Measurements from ENCODE around the gene SEMA6B.
A peak's percentile ranks its signal among the peaks of the same experiment; 100 is the strongest.
"Not testable (repeated sequence)": the region's sequence is repeated elsewhere in the genome, so short reads cannot be mapped to it uniquely, and the experiment has no call there.

Gene SEMA6B

DNA sequence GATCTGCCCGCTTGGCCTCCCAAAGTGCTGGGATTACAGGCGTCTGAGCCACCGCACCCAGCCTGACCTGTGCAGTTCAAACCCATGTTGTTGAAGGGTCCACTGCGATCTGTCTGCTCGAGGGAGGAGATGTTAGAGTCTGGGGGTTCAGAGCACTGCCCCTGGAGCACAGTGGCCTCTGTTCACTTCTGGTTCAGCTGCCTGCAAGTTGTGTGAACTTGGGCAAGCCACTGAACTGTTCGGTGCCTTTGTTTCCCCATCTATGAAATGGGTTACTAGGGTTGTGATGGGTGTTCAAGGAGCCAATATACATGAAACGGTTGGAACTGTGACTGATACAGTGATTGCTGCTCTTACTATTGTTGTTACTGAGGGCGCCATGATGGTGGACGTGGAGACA is 26.1 kb downstream of the SEMA6B start:
- DNase-seq (ENCODE audit: extremely low read depth in 1 of 2, low read depth in 1 of 2) = no peak

DNA sequence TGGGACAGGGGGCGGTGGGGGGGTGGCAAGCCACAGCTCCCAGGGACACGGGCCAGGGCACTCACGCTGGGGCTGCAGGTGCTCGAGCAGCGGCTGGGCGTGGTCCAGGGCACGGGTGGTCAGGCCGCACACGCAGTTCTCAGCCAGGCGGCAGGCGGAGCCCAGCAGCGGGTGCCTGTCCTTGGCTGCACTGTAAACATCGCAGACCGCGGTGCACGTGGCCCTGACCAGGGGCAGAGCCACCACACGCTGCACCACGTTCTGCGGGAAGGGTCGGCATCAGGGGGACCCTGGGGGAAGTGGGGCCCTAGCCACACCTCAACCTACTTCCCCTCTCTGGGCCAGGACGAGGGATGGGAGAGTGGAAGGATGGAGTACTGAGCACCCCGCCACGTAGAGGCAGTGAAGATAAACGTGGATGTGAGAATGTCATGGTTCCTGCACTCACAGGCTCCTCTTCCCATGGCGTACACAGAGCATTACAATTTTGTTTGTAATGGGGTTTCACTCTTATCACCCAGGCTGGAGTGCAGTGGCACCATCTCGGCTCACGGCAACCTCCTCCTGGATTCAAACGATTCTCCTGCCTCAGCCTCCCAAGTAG is 27.8 kb downstream of the SEMA6B start:
- no peak for DNase-seq (ENCODE audit: extremely low read depth in 1 of 2, low read depth in 1 of 2)

DNA sequence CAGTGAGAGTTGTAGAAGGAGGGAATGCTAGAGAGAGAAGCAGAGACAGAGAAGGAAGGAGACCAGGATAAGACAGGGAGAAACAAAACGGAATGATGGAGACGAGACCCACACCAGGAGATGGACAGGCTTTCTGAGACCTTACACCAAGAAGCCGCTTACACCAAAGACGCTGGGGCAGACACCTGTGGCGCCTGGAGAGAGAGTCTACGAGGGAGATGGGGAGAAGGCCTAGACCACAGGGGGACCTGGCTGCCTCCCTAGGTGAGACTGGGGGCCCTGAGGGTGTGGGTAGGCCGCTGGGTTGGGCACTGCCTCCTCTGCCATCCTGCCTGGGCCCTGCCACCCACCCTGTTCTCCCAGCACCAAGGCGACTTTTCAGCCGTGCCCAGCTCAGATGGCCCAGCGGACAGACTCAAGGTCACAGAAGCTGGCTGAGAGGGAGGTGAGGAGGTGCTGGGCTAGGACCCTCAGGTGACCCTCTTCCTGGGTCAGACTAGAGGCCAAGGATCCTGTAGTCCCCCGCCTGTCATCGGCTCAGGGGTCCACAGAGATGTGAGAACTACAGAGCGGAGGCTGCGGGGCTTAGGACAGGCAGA is 29.5 kb downstream of the SEMA6B start:
- no peak for DNase-seq (ENCODE audit: extremely low read depth in 1 of 2, low read depth in 1 of 2)

DNA sequence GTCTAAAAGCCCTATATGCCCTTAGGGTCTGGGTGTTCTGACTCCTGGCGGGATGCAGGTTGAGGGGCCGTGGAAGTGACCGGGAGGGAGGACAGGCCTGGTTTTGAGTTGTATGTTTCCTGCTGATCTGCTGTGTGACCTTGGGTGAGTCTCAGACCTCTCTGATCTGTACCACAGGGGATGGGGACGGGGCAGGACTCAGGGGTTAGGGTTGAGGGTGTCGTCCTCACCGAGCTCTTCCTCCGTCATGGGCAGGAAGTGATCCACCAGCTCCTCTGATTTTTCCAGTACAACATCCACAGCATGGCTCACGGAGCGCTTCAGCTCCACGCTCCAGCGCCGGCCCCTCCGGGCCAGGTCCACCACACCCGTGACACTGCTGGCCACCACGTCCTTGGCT is 30.6 kb downstream of the SEMA6B start:
- DNase-seq (ENCODE audit: extremely low read depth in 1 of 2, low read depth in 1 of 2) = no peak

DNA sequence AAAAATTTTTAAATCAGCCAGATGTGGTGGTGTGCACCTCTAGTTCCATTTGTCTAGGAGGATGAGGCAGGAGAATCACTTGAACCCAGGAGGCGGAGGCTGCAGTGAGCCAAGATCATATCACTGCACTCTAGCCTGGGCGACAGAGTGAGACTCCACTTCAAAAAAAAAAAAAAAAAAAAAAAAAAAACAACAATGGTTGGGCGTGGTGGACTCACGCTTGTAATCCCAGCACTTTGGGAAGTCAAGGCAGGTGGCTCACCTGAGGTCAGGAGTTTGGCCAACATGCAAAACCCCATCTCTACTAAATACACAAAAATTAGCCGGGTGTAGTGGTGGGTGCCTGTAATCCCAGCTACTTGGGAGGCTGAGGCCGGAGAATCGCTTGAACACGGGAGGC is 32.1 kb downstream of the SEMA6B start:
- not testable (repeated sequence) for DNase-seq (ENCODE audit: extremely low read depth in 1 of 2, low read depth in 1 of 2)

DNA sequence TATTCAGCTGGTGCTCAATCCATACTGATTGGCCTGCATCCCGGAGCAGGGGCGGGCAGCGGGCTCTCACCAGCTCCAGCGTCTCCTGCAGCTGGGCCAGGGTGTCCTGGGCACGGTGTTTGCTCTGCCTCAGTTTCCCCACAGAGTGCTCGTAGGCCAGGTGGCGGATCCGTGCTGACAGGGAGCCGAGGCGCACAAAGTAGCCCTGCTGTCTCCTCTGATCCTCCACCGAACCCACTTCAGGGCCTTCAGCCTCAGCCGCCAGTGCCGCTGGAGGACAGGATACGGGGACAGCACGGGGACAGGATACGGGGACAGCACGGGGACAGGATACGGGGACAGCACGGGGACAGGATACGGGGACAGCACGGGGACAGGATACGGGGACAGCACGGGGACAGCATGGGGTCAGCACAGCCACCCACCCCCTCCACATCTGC is 33.9 kb downstream of the SEMA6B start:
- DNase-seq (ENCODE audit: extremely low read depth in 1 of 2, low read depth in 1 of 2) = no peak

DNA sequence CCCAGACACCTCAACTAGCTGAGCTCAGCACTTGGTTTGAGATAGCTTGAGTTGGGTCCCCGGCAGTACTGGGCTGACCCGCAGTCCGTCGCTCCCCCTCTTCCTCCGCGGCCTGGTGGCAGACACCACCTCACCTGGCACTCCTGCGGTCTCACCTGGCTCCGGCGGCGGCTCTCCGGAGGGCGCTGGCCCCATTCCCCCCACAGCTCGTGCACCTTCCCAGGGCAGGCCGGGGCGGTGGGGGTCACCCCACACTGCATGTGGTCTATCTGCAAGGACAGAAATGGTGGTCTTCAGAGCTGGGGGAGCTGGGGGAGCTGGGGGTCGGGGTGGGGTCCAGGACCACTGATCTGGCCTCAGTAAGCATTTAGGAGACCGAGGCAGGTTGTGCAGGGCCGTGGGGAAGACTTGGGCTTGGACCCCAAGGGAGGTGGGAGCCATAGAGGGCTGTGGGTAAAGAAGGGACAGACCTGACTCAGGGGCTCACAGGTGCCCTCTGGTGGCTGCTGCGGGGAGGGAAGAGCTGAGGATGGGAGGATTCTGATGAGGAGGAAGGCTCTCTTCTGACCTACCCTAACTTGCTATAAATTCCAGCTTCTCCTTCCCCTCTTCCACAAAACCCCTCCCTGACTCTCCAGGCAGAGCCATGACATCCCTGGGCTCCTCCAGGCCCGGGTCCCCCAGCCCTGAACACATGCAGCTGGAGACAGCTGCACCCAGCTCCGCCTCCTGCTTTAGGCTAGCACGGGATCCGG is 34.5 kb downstream of the SEMA6B start:
- DNase-seq (ENCODE audit: extremely low read depth in 1 of 2, low read depth in 1 of 2) = peak in 1 of 2 donors; percentile 47

DNA sequence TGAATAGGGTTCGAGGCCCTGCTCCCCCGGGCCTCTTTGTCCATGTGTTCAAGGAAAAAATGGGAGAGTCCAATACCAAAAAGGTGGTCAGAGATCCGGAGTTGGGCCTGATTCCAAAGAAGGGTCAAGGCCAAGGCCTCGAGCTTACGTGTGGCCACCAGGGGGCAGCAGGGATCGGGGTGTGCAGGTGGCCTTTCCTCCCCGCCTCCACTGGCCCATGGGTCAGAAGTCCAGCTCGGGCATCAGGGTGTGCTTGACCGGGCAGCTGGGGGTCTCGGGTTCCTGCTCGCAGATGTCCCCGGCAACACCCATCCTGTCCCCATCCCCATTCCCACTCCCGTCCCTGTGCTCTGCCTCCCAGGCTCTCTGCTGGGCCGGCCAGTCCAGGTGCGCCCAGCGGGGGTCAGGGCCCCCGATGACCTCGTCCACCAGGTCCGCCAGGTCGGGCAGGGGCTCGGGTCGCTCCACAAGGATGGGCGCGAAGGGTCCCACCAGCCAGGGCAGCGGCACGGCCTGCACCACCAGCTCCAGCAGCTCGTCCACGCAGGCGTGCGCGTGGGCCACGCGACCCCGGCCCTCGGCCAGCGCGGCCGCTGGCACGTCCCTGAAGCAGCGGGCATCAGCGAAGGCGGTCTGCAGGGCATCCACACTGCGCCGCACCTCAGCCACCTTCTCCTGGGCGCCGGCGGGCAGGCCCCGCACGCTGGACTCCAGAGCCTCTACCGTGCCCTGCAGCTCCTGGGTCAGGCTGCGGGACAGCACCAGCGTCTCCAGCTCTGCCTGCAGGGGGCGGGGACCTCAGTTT is 36.0 kb downstream of the SEMA6B start:
- DNase-seq (ENCODE audit: extremely low read depth in 1 of 2, low read depth in 1 of 2) = no peak

DNA sequence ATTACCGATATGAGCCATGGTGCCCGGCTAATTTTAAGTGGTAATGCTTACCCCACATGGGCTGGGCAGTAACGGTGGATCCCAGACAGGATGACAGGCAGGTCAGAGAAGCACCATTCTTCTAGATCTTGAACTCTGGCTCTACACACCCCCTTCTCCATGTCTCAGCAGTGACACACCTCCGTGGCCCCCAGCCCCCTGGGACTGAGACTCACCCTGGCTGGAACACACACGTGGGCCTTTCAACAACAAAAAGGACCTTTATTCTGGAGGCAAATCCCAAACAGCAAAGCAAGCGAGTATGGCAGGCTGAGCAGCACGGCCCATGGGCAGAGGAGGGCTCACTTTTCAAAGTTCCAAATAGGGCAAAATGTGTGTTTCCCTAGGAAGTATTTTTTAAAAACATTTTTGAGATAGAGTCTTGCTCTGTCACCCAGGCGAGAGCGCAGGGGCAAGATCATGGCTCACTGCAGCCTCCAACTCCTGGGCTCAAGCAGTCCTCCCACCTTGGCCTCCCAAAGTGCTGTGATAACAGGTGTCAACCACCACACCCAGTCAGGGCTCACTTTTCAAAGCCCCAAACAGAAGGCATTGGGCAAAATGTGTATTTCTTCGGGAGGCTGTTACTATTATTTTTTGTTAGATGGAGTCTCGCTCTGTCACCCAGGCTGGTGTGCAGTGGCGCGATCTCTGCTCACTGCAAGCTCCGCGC is 37.0 kb downstream of the SEMA6B start:
- no peak for DNase-seq (ENCODE audit: extremely low read depth in 1 of 2, low read depth in 1 of 2)

DNA sequence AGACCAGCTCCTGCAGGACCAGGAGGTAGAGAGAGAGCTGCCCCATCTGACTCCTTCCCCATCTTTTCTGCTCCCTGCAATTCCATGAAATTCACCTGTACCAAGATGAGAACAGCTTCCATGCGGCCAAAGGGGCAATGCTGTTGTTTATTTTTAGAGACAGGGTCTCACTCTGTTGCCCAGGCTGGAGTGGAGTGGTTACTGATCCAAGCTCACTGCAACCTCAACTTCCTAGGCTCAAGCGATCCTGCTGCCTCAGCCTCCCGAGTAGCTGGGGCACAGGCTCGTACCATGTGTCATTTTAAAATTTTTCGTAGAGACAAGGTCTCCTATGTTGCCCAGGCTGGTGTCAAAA is 37.6 kb downstream of the SEMA6B start:
- DNase-seq (ENCODE audit: extremely low read depth in 1 of 2, low read depth in 1 of 2) = no peak

DNA sequence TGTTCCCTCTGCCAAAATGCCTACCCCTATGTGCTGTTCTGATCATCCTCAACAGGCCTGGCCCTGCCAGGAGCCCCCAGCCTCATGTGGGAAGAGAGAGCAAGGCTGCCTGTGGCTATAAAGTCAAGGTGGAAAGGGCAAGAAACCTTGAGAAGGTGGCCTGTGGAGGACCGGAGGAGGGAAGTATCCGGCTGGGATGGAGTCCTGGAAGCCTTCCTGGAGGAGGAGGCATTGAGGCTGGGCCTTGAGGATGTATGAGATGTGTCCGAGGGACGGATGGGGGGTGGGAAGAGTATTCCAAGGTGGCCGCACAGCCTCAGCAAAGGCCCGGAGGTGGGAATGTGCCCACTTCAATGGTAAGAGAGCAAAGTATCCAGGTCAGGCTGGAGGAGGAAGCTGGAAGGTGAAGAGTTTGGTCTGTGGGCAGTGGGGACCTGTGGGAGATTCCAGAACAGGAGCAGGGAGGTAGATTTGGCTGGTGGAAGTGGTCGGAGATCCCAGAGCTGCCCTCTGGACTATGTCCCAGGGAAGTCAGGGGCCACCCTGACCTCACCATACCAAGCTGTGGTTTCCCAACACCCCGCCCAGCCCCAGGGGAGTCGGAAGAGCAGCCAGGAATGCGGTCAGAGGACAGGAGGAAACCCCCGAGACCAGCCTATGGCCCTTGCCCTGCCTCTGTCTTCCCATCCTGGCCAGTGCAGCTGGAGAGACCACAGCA is 38.2 kb downstream of the SEMA6B start:
- no peak for DNase-seq (ENCODE audit: extremely low read depth in 1 of 2, low read depth in 1 of 2)

DNA sequence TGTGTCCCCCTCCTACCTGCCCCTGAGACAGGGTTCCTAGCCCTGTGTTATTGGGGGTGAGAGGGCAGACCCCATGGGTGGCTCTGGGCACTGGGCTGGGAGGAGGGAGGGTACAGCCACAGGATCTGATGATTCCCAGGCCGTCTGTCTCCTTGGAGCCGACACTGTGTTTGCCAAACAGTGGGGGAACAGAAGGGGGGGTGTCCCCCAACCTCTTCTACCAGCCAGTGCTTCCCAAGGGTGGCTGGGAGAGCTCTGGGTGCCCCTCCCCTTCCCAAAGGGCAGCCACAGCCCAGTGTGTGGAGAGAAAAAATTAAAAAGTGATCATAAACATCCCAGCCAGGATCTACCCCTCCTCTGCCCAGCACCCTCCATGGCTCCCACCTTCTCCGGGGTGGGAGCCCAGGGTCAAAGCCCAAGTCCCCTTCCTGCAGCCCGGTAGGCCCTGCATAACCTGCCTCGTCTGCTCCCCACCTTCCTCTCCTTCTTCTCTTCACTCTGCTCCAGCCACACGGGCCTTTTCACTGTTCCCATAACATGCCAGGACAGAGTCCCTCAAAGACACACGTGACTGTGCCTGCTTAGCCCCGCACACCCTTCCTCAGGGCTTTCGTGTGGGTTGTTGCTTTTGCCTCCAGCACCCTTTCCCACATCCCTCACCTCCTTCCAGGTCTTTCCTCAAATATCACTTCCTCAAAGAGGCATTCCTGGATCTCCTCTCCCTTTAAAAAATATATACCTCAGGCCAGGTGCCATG is 39.8 kb downstream of the SEMA6B start:
- no peak for DNase-seq (ENCODE audit: extremely low read depth in 1 of 2, low read depth in 1 of 2)

DNA sequence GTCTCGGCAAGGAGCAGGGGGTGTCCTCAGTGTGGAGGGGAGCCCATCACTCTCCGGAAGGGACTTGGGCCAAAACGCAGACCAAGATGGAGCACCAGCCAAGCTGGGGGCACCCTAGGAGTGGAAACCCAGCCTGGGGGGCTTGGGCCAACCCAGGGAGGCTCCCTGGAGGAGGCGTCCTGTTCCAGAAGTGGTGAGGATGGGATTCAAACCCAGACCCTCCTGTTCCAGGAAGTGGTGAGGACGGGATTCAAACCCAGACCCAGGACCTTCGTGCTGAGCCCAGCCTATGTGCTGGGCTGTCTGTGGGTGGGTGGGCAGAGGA is 40.4 kb downstream of the SEMA6B start:
- DNase-seq (ENCODE audit: extremely low read depth in 1 of 2, low read depth in 1 of 2) = no peak

DNA sequence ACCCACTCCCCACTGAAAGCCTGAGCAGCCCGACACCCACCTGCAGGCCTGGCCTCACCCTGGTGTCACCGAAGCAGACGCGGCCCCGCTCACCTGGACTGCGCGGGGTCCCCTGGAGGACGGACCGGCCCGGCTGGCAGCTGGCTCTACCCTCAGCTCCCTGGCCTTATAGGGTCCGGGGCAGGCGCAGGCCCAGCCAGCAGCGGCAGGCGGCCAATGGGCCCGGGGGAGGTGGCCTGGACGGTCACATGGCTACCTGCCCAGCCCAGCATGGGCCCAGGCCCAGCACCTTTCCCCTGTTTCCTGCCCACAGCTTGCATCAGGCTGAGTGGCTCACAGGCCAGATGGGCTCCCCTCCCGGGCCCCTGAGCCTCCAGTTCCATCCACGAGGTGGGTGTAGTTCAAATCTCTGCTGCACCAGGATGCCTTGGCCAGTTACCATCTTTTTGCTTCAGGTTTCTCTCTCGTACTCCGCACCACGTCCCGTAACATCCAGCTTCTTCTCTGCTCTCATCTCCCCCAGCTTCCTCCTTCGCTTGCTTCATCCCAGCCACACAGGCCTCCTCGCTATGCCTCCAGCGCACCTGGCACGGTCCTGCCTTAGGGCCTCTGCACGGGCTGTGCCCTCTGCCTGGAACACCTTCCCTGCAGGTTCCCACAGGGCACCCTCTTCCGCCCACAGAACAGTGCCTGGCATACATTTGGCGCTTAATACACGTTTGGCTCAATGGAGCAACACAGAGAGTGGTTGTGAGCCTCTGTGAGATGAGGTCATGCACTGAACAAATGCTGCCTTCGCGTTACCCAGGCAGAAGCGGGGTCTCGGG is 40.9 kb downstream of the SEMA6B start, which contains the start of gene PLIN4:
Gene PLIN4 (minus strand): TSS at position 142 of the 827 bp plus-strand sequence. CDS start 214 bp downstream, outside the sequence.
- no peak for DNase-seq (ENCODE audit: extremely low read depth in 1 of 2, low read depth in 1 of 2)

DNA sequence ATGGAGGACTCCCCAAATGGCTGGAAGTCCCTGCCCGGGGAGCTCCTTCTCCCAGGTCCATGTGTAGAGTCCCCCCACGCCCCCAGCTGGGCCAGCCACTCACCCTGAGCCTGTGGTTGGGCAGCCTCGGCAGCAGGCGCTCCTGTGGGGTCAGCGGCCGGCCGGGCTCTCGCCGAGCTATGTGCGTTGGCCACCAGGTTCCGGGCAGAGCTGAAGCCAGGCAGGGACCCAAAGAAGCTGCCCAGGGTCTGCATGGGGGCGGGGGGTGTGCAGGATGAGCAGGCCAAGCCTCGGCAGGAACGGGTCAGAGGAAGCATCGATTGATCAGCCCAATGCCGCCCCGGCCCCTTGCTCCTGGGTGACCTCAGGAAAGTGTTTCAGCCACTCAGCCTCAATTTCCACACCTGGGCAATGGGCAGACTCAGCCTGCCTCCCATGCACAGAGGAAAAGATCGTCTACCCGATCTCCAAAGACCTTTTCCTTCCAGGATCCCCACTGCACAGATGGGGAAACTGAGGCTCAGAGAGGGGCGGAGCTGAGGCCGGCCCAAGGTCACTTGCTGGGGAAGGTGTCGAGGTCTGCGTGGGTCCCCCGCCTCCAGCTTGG is 41.9 kb downstream of the SEMA6B start:
- DNase-seq (ENCODE audit: extremely low read depth in 1 of 2, low read depth in 1 of 2) = no peak

DNA sequence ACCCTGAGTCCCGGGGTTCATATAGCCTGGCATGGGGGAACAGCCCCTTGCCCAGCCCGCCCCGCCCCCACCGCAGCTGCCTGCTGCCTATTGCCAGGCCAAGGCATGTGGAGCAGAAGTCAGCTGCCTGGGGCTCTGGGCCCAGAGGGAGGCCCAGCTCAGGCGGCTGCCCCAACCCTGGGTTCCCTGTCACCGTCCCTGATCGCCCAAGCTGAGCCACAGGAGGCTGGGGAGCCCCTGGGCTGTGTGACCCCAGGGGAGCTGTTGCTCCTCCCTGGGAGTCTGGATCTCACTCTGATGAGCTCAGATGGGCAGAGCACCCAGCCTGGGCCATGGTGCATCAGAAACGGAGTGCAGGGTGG is 42.6 kb downstream of the SEMA6B start:
- no peak for DNase-seq (ENCODE audit: extremely low read depth in 1 of 2, low read depth in 1 of 2)

DNA sequence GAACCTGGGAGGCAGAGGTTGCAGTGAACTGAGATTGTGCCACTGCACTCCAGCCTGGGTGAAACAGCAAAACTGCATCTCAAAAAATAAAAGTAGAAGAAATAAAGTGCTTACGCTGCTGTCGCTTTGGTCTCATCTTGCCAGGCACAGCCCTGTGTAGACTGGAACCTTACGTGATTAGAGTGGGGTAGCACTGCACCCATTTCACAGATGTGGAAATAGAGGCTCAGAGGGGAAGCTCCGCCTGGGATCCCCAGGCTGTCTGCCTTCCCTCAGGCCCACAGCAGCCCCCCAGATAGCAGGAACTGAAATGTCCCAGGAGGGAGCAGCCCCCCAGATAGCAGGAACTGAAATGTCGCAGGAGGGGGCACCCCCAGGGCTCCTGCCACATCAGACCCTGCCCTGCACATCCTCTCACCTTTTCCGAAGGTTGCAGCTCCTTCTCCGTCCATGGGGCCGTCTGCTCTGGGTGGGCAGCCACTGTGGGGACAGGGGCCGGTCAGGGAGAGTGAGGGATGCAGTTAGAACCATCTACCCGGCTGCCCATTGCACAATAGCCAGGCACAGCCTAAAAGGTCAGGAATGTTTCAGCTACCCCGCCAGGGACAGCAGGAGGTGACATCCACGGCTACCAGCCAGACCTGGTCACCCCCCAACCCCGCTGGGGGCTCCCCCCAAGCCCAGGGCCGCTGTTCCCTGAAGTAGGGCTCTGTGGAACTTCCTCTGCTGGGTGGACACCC is 43.1 kb downstream of the SEMA6B start:
- no peak for DNase-seq (ENCODE audit: extremely low read depth in 1 of 2, low read depth in 1 of 2)

DNA sequence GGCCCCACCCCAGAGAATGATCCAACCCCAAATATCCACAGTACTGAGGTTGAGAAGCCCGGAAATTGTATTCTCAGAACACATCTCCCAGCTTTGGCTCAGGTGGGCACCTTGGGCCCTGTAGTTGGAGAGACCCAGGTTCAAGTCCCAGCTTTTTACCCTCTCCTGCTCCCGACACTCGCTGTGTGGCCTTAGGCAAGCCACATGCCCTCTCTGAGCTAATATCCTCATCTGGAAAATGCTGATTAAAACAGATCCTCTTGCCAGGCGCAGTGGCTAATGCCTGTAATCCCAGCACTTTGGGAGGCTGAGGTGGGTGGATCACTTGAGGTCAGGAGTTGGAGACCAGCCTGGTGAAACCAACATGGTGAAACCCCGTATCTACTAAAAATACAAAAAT is 43.8 kb downstream of the SEMA6B start:
- no peak for DNase-seq (ENCODE audit: extremely low read depth in 1 of 2, low read depth in 1 of 2)
